B cell (primary cell): ENCODE results near the gene C1QTNF7. TPM values are rescaled to one million over a fixed set of nuclear protein-coding genes. Genes with fewer than 3 reads are reported as not detected.

ENCODE experiments used
- ATAC-seq: fragments of 200-7000 bp; cut with Tn5 transposase; one replicate; pipeline ENCODE4 v1.10.0; 2021; ENCODE audit warnings: low read depth, mild to moderate bottlenecking, moderate number of reproducible peaks, moderate library complexity
- CTCF ChIA-PET: fragments of 350-600 bp; sonication (Branson Sonifier 250); formaldehyde crosslinking; loops from one replicate; lab custom pipeline; 2021; ENCODE audit warnings: antibody characterized with exemption, inconsistent platforms; lab: Charles Lee
- POLR2A ChIA-PET: fragments of 350-600 bp; sonication (Branson Sonifier 250); formaldehyde crosslinking; loops from one replicate; lab custom pipeline; 2021; ENCODE audit warnings: antibody characterized with exemption; lab: Charles Lee
- DNase-seq: peaks from one replicate; pipeline ENCODE4 v3.0.0; 2013
- H2AFZ ChIP-seq: 2 replicates; pipeline ENCODE4 v1.6.1; 2012; ENCODE audit warnings: mild to moderate bottlenecking, low read depth, low read length; ENCODE audit not compliant: insufficient read depth, poor library complexity, severe bottlenecking
- H3K27ac ChIP-seq, 2 donors: 1 replicate in 1 of 2; 2 replicates in 1 of 2; pipeline ENCODE4 v1.5.1; 2012 to 2013; ENCODE audit warnings: low read length in 2 of 2, mild to moderate bottlenecking in 2 of 2, moderate library complexity in 1 of 2
- H3K27me3 ChIP-seq, 4 experiments: fragments of 200-600 bp in 1 of 4; sonication (generic) in 1 of 4; replicated peaks in 1 of 4; 1 replicate in 2 of 4; 2 replicates in 2 of 4; pipeline versions ENCODE4 v1.6.1 to v1.7.0; 2013 to 2016; ENCODE audit warnings: low read length in 3 of 4, mild to moderate bottlenecking in 2 of 4, mixed read lengths in 1 of 4, moderate library complexity in 1 of 4; ENCODE audit not compliant: insufficient read depth in 4 of 4, control insufficient read depth in 3 of 4; ENCODE audit errors: control extremely low read depth in 1 of 4
- H3K36me3 ChIP-seq, 2 experiments: replicated peaks in 1 of 2; 1 replicate in 1 of 2; 2 replicates in 1 of 2; pipeline versions ENCODE4 v1.6.1 to v1.7.1; 2013; ENCODE audit warnings: low read length in 1 of 2; ENCODE audit not compliant: insufficient read depth in 2 of 2, control insufficient read depth in 1 of 2; ENCODE audit errors: control extremely low read depth in 1 of 2, extremely low read depth in 1 of 2
- H3K4me1 ChIP-seq, 2 donors: fragments of 200-600 bp in 1 of 2; sonication (generic) in 1 of 2; 1 replicate in 1 of 2; 2 replicates in 1 of 2; pipeline versions ENCODE4 v1.5.1 to v1.6.1; 2013 to 2017; ENCODE audit warnings: low read length in 2 of 2; ENCODE audit not compliant: control insufficient read depth in 2 of 2, insufficient read depth in 2 of 2
- H3K4me2 ChIP-seq: replicated peaks from 2 replicates; pipeline ENCODE3; 2012; ENCODE audit warnings: mild to moderate bottlenecking, low read depth, low read length; ENCODE audit not compliant: poor library complexity, severe bottlenecking
- H3K4me3 ChIP-seq, 5 experiments: fragments of 200-600 bp in 1 of 5; sonication (generic) in 1 of 5; 1 replicate in 3 of 5; 2 replicates in 2 of 5; pipeline versions ENCODE4 v1.5.1 to v1.7.0; 2011 to 2016; ENCODE audit warnings: low read length in 4 of 5, mild to moderate bottlenecking in 4 of 5, low read depth in 2 of 5, control low read depth in 1 of 5, moderate library complexity in 1 of 5; ENCODE audit not compliant: insufficient read depth in 1 of 5; ENCODE audit errors: control extremely low read depth in 1 of 5, extremely low read depth in 1 of 5
- H3K79me2 ChIP-seq: fragments of 200-600 bp; sonication (generic); one replicate; pipeline ENCODE4 v1.6.0; 2016; ENCODE audit warnings: low read length; ENCODE audit not compliant: control insufficient read depth, insufficient read depth
- H3K9ac ChIP-seq: fragments of 200-600 bp; sonication (generic); 2 replicates; pipeline ENCODE4 v1.6.1; 2017; ENCODE audit warnings: mild to moderate bottlenecking, low read length, moderate library complexity
- H3K9me3 ChIP-seq, 3 donors: one replicate each; pipeline versions ENCODE4 v1.6.1 to v1.7.1; 2013; ENCODE audit warnings: low read length in 2 of 3; ENCODE audit not compliant: control insufficient read depth in 2 of 3, insufficient read depth in 1 of 3; ENCODE audit errors: control extremely low read depth in 1 of 3
- H4K20me1 ChIP-seq: 2 replicates; pipeline ENCODE4 v1.6.0; 2012; ENCODE audit warnings: mild to moderate bottlenecking, low read length; ENCODE audit not compliant: insufficient read depth, control insufficient read depth, poor library complexity, severe bottlenecking
- H3K27ac Mint-ChIP-seq: one replicate; pipeline ENCODE4 v1.8.0; 2021; ENCODE audit warnings: mixed read lengths
- H3K27me3 Mint-ChIP-seq: one replicate; pipeline ENCODE4 v1.8.0; 2021; ENCODE audit warnings: mixed read lengths
- H3K4me1 Mint-ChIP-seq: one replicate; pipeline ENCODE4 v1.8.0; 2021; ENCODE audit warnings: mixed read lengths
- H3K4me3 Mint-ChIP-seq: one replicate; pipeline ENCODE4 v1.8.0; 2021; ENCODE audit warnings: mixed read lengths
- H3K9me3 Mint-ChIP-seq: one replicate; pipeline ENCODE4 v1.8.0; 2022; ENCODE audit warnings: mixed read lengths; ENCODE audit not compliant: insufficient read depth
- CTCF ChIP-seq: fragments of 200-600 bp; IDR thresholded peaks from one replicate; pipeline ENCODE4 v1.8.0; 2022; ENCODE audit warnings: antibody characterized with exemption, mild to moderate bottlenecking
- EZH2 ChIP-seq: IDR thresholded peaks from 2 replicates; pipeline ENCODE4 v1.6.1; 2012; ENCODE audit warnings: borderline replicate concordance, low read depth, mild to moderate bottlenecking, moderate library complexity, low read length; ENCODE audit not compliant: insufficient read depth, poor library complexity, severe bottlenecking
- WGBS: methylation state at CpG from one replicate; pipeline ENCODE4 v1.1.5; 2013; ENCODE audit warnings: missing lambda C conversion rate; ENCODE audit not compliant: insufficient coverage; 5-methylcytosine and 5-hydroxymethylcytosine counted together
- intact Hi-C: fragments of 100-400 bp; cut with micrococcal nuclease; formaldehyde crosslinking; loops from one replicate; pipeline ENCODE4 v1.10.0; 2022
- polyA plus RNA-seq: library from polyadenylated mRNA; depleted of rRNA; stranded (reverse); fragments of >200 nt; gene quantifications from 2 replicates; pipeline ENCODE4 v1.2.3, GENCODE V29; 2012
- total RNA-seq, 2 donors: library from RNA; stranded (reverse); fragments of 120-200 nt in 1 of 2; gene quantifications; 1 replicate in 1 of 2; 2 replicates in 1 of 2; pipeline versions ENCODE4 v1.2.3 to v1.2.4, GENCODE V29; 2013 to 2022

C1QTNF7 gene
- total and polyA plus RNA-seq, 2 donors (not counting 1 experiment from before 2014, with no cell fraction given): not detected

- TF ChIP-seq EZH2 (no peak), CTCF (no peak)
- H3K4me1 Mint-ChIP-seq: peaks cover 69% of the 10 kb centered on the region
- H3K27me3 Mint-ChIP-seq: no peaks in the 10 kb centered on the region
- Histone ChIP-seq H3K4me2 (peak overlapping the region; percentile 72), H3K79me2 (peaks cover 20% of the 10 kb centered on the region), H2AFZ (peak overlapping the region; percentile 51), H3K36me3 (no peaks in the 10 kb centered on the region), H3K9ac (peak overlapping the region; percentile 45), H3K4me3 (peak overlapping the region in 4 of 5 experiments; percentile 34 to 42 (median 39)), H4K20me1 (no peaks in the 10 kb centered on the region), H3K27me3 (no peaks in the 10 kb centered on the region), H3K27ac (peak overlapping the region; percentile 61 to 63), H3K9me3 (no peaks in the 10 kb centered on the region), H3K4me1 (peaks cover 62 to 63% of the 10 kb centered on the region in 2 donors)
- intact Hi-C loops: loop anchor here (1.0 to 10.0 kb wide), 4 partner anchors 9 to 408 kb away; partner anchors contain the start of genes CPEB2 and FBXL5
- no peaks in the 10 kb centered on the region for H3K9me3 Mint-ChIP-seq
- peak; percentile 63 for ATAC-seq
- H3K4me3 Mint-ChIP-seq: peak overlapping the region; percentile 81
- ChIA-PET POLR2A (no interaction called here), CTCF (interaction anchor here (1.4 kb wide), 1 partner anchor 15 kb away, joined by 6 read pairs; no protein-coding TSS in a partner anchor)
- WGBS: 2% methylated on average over 5 of the region's 6 CpGs
- peak; percentile 57 for DNase-seq
- peak overlapping the region; percentile 81 for H3K27ac Mint-ChIP-seq
Measured at GRCh38 chr4:15410750-15411149, 17.1 kb upstream of the C1QTNF7 start.

- no peak overlapping the region for H3K9ac ChIP-seq
Measured at GRCh38 chr4:15412461-15412860, 15.4 kb upstream of the C1QTNF7 start.

More at GRCh38 chr4:15412461-15412860, 15.4 kb upstream of the C1QTNF7 start:
- Mint-ChIP-seq H3K27ac (peak overlapping the region; percentile 70), H3K9me3 (no peaks in the 10 kb centered on the region), H3K4me1 (peaks cover 74% of the 10 kb centered on the region), H3K4me3 (peak overlapping the region; percentile 44), H3K27me3 (no peaks in the 10 kb centered on the region)
- DNase-seq (no peak), ATAC-seq (no peak)
- intact Hi-C loops: loop anchor here (5.0 to 10.0 kb wide), 3 partner anchors 45 to 410 kb away; partner anchors contain the start of genes CPEB2 and FBXL5
- Histone ChIP-seq H3K36me3 (no peaks in the 10 kb centered on the region), H3K79me2 (peaks cover 14% of the 10 kb centered on the region), H3K9me3 (no peaks in the 10 kb centered on the region), H2AFZ (peak overlapping the region; percentile 44), H3K4me2 (peak overlapping the region; percentile 61), H3K4me3 (no peak overlapping the region), H3K27ac (peak overlapping the region; percentile 61 to 63), H4K20me1 (no peaks in the 10 kb centered on the region), H3K27me3 (no peaks in the 10 kb centered on the region), H3K4me1 (peaks cover 70 to 71% of the 10 kb centered on the region in 2 donors)
- TF ChIP-seq CTCF (no peak), EZH2 (no peak)
- ChIA-PET CTCF (interaction anchor here (1.1 to 1.4 kb wide), 3 partner anchors 16 to 48 kb away, joined by 3 to 6 read pairs (median 3); no protein-coding TSS in a partner anchor), POLR2A (no interaction called here)
- WGBS: 59% methylated on average over 5 of the region's 5 CpGs
